C4-2B (cell line): Measurements from ENCODE around the gene IFRD1.

Experiments used
- ZFX ChIP-seq: fragments of 450-650 bp; IDR thresholded peaks from 2 replicates; pipeline ENCODE4 v1.6.1; 2017
- TF ChIP-seq, protein P1 (sequence below): fragments of 450-650 bp; conservative IDR thresholded peaks from 2 replicates; pipeline ENCODE4 v1.5.1; 2017; ENCODE audit warnings: mild to moderate bottlenecking

DNA sequence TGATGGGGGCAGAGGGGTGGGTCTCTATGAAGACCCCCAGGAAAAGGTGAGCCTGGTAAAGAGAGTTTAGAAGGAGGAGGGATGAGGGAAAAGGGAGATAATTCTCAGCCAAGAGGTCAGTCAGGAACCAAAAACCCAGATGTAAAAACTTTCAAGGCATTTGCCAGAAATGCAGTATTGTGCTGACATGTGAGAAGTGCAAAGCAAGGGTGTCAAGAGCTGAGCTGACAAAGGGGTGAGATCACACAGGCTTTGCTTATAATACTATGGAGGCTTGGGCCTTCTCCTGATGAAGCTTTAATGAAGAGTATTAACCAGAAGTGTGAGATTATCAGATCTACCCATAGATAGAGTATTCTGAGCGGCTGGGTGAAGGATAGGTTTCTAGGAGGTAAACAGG is 22.3 kb upstream of the IFRD1 start:
- TF ChIP-seq, protein P1, sequence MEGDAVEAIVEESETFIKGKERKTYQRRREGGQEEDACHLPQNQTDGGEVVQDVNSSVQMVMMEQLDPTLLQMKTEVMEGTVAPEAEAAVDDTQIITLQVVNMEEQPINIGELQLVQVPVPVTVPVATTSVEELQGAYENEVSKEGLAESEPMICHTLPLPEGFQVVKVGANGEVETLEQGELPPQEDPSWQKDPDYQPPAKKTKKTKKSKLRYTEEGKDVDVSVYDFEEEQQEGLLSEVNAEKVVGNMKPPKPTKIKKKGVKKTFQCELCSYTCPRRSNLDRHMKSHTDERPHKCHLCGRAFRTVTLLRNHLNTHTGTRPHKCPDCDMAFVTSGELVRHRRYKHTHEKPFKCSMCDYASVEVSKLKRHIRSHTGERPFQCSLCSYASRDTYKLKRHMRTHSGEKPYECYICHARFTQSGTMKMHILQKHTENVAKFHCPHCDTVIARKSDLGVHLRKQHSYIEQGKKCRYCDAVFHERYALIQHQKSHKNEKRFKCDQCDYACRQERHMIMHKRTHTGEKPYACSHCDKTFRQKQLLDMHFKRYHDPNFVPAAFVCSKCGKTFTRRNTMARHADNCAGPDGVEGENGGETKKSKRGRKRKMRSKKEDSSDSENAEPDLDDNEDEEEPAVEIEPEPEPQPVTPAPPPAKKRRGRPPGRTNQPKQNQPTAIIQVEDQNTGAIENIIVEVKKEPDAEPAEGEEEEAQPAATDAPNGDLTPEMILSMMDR, result no peak
- TF ChIP-seq ZFX, result no peak
